ENCODE measurements around the gene KIF17. TPM values are rescaled to one million over a fixed set of nuclear protein-coding genes. Genes with fewer than 3 reads are reported as not detected.

The KIF17 gene
- polyA plus RNA-seq, 2 donors: 0.45 to 0.48 TPM

DNA sequence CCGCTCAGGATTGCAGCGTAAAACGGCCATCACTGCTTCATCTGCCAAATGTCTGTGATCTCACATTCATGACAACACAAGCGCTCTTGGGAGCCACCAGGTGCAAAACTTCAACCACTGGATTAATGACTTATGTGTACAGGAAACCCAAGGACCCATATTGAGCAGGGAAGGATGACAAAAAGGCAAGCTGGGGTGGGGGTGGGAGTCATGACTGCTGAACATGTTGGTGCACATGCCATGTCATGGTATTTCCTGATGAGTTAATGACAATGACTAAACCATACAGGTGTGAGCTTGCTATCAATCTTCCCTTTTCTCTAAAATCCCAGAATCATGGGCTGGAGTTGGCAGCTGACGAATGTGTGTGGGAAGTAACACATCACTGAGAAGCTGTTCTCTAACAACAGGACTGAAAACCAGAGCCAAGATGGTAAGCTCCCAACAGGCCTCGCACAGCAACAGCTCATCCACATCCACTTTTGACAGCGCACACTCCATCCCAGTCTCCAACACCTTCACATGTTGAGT, 17.8 kb upstream of the KIF17 start:
- Histone ChIP-seq H3K4me1 (ENCODE audit: control insufficient read depth in 2 of 2, insufficient read depth in 2 of 2, low read length in 1 of 2) (peaks cover 2 to 10% of the 10 kb centered on the region in 2 donors), H3K9me3 (ENCODE audit: control insufficient read depth in 2 of 2, insufficient read depth in 1 of 2, low read depth in 1 of 2, low read length in 1 of 2) (no peaks in the 10 kb centered on the region), H3K4me3 (ENCODE audit: low read depth in 1 of 2, low read length in 2 of 2) (no peak overlapping the region), H3K36me3 (ENCODE audit: control insufficient read depth in 2 of 2, insufficient read depth in 2 of 2, low read length in 1 of 2) (peaks cover 3 to 5% of the 10 kb centered on the region in 2 donors), H3K27ac (ENCODE audit: low read depth in 2 of 2, low read length in 1 of 2) (peak overlapping the region in 1 of 2 donors; percentile 71), H3K27me3 (ENCODE audit: control insufficient read depth in 1 of 2, insufficient read depth in 2 of 2, low read length in 2 of 2) (no peaks in the 10 kb centered on the region)
- WGBS, 2 donors: 54 to 69% methylated on average over 7 of the region's 7 CpGs

DNA sequence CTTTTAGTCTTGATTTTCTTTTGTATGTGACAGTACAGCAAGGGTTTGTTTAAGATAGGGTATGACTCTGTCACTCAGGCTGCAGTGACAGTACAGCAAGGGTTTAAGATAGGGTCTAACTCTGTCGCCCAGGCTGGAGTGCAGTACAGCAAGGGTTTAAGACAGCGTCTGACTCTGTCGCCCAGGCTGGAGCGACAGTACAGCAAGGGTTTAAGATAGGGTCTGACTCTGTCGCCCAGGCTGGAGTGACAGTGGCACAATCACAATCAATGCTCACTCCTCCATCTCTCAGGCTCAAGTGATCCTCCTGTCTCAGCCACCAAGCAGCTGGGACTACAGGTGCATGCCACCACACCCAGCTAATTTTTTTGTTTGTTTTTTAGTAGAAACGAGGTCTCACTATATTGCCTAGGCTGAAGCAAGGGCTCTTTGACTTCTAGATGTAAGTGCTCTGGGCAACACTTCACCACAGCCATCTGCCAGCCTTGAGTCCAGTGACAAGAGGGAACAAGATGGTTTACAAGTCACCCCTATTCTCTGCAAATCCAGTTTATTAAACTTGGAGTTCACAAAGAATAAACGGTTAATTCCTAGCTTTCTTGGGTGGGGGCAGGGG, 15.7 kb upstream of the KIF17 start:
- Histone ChIP-seq H3K27me3 (ENCODE audit: control insufficient read depth in 1 of 2, insufficient read depth in 2 of 2, low read length in 2 of 2) (peaks cover 0 to 3% of the 10 kb centered on the region in 2 donors), H3K27ac (ENCODE audit: low read depth in 2 of 2, low read length in 1 of 2) (peak overlapping the region; percentile 43 to 81), H3K36me3 (ENCODE audit: control insufficient read depth in 2 of 2, insufficient read depth in 2 of 2, low read length in 1 of 2) (peaks cover 3 to 5% of the 10 kb centered on the region in 2 donors), H3K4me1 (ENCODE audit: control insufficient read depth in 2 of 2, insufficient read depth in 2 of 2, low read length in 1 of 2) (peaks cover 2 to 10% of the 10 kb centered on the region in 2 donors), H3K4me3 (ENCODE audit: low read depth in 1 of 2, low read length in 2 of 2) (no peak overlapping the region), H3K9me3 (ENCODE audit: control insufficient read depth in 2 of 2, insufficient read depth in 1 of 2, low read depth in 1 of 2, low read length in 1 of 2) (no peaks in the 10 kb centered on the region)
- 17 to 25% methylated on average over 7 of the region's 7 CpGs for WGBS, 2 donors

DNA sequence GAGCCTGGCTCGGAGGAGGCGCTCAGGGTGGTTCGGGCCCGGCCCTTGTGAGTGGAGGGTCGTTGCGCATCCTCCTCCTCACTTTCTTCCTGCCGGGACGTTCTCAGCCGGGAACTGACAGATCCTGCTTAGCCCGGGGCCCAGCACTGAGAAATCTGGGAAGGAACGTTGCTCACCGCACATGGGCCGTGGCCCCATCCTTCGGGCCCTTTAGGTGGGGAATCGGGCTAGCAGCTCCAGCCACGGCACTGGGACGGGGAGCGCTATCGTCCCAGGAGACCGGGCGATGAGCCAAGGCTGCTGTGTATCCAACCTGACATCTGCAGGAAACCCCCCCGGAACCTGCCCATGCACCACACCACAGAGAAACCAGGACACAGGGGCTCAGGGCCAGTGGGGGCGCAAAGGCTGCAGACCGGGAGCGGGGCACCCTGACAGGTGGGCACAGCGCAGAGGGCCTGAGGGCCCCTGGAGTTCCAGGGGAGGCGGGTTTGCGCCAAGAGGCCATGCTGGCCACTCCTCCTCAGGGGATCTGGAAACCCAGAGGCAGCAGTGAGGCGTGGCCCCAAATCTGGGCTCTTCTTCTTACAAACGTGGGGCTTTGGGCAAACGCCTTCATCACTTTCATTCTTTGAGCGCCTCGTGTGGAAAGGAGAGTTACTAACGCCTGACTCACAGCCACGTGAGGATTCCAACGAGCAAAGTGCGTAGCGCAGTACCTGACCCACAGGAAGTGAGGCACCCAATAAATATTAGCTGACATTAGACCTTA, 15.0 kb upstream of the KIF17 start, which contains the start of gene SH2D5:
SH2D5 (minus strand) TSS at position 116 of the 772 bp plus-strand sequence. CDS start 4,659 bp downstream, outside the sequence.
- Histone ChIP-seq H3K4me1 (ENCODE audit: control insufficient read depth in 2 of 2, insufficient read depth in 2 of 2, low read length in 1 of 2) (peaks cover 2 to 10% of the 10 kb centered on the region in 2 donors), H3K9me3 (ENCODE audit: control insufficient read depth in 2 of 2, insufficient read depth in 1 of 2, low read depth in 1 of 2, low read length in 1 of 2) (no peaks in the 10 kb centered on the region), H3K36me3 (ENCODE audit: control insufficient read depth in 2 of 2, insufficient read depth in 2 of 2, low read length in 1 of 2) (peaks cover 2 to 3% of the 10 kb centered on the region in 2 donors), H3K27ac (ENCODE audit: low read depth in 2 of 2, low read length in 1 of 2) (peak within 1 kb of the TSS; percentile 43 to 81), H3K4me3 (ENCODE audit: low read depth in 1 of 2, low read length in 2 of 2) (peak within 1 kb of the TSS; percentile 38 to 53), H3K27me3 (ENCODE audit: control insufficient read depth in 1 of 2, insufficient read depth in 2 of 2, low read length in 2 of 2) (peaks cover 0 to 3% of the 10 kb centered on the region in 2 donors)
- 1% methylated on average over 38 of the region's 38 CpGs for whole genome bisulfite sequencing, 2 donors

DNA sequence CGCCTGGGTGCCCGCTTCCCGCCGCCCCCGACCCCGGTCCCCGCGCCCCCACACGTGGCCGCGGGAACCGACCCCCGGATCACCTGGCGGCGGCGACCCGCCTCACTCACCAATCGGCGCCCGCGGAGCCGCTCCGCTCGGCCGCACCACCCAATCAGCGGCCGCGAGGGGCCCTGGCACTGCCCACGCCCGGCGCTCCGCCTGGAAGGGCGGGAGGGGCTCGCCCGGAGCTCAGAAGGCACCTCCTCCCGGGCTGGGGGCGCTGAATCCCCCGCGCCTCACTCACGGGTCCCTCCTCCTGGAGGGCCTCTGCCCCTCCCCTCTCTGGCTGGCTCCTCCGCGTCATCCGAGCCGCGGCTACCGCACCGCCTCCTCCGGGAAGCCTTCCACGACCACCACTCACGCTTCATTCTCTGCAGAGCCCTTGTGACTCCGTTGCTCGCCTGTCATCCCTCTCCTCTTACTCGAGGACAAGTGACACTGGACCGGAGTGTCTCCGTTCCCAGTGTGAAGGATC, 14.3 kb upstream of the KIF17 start:
- H3K4me1 ChIP-seq (ENCODE audit: control insufficient read depth in 2 of 2, insufficient read depth in 2 of 2, low read length in 1 of 2): peaks cover 2 to 10% of the 10 kb centered on the region in 2 donors
- peaks cover 0 to 2% of the 10 kb centered on the region in 2 donors for H3K36me3 ChIP-seq (ENCODE audit: control insufficient read depth in 2 of 2, insufficient read depth in 2 of 2, low read length in 1 of 2)
- 0 to 1% methylated on average over 49 to 55 of the region's 55 CpGs for WGBS, 2 donors
- H3K4me3 ChIP-seq (ENCODE audit: low read depth in 1 of 2, low read length in 2 of 2): peak overlapping the region; percentile 38 to 53
- H3K9me3 ChIP-seq (ENCODE audit: control insufficient read depth in 2 of 2, insufficient read depth in 1 of 2, low read depth in 1 of 2, low read length in 1 of 2): no peaks in the 10 kb centered on the region
- peaks cover 0 to 3% of the 10 kb centered on the region in 2 donors for H3K27me3 ChIP-seq (ENCODE audit: control insufficient read depth in 1 of 2, insufficient read depth in 2 of 2, low read length in 2 of 2)
- H3K27ac ChIP-seq (ENCODE audit: low read depth in 2 of 2, low read length in 1 of 2): no peak overlapping the region

DNA sequence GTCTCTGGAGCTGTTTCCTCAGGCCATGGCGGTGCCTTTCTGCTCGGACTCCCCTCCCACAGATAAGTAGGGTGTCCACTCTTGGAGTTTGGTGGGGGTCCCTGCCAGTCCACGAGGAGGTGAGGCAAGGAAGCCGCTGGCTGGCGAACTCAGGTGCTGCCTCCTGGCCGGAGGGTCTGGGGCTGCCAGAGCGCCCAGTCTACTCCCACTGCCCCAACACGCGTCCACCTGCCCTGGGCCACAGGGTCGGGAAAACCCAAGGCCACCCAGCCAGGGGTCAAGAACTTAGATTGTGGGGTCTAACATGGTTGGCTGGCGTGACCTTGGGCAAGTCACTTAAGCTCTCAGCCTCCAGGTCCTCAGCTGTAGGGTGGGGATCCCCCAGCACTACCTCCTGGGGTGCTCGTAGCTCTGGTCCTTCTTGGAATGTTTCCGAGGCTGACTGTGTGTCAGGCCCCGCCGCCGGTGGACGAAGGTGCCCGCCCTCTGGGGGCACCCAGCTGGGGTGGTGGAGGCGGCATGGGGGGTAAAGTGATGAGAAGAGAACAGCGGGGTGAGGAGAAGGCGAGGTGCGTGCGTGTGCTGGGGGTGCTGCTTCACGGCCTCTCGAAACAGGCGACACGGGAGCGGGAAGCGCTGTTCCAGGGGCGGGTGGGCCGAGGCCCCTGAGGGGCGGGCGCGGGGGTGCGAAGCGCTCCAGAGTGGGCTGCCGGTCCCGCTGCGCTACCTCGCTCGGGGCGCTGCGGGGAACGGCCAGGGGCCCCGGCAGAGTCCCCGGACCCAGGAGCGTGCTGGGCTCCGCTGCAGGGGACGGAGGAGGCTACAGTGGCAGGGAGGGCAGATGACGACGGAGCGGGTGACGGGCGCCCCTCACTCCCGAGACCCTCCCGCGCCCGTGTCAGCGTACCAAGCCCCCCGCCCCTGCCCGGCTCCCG, 13.5 kb upstream of the KIF17 start:
- H3K9me3 ChIP-seq (ENCODE audit: control insufficient read depth in 2 of 2, insufficient read depth in 1 of 2, low read depth in 1 of 2, low read length in 1 of 2): no peaks in the 10 kb centered on the region
- WGBS, 2 donors: 15 to 25% methylated on average over 33 to 62 of the region's 62 CpGs
- H3K27me3 ChIP-seq (ENCODE audit: control insufficient read depth in 1 of 2, insufficient read depth in 2 of 2, low read length in 2 of 2): peaks cover 0 to 3% of the 10 kb centered on the region in 2 donors
- H3K36me3 ChIP-seq (ENCODE audit: control insufficient read depth in 2 of 2, insufficient read depth in 2 of 2, low read length in 1 of 2): no peaks in the 10 kb centered on the region
- H3K27ac ChIP-seq (ENCODE audit: low read depth in 2 of 2, low read length in 1 of 2): no peak overlapping the region
- H3K4me1 ChIP-seq (ENCODE audit: control insufficient read depth in 2 of 2, insufficient read depth in 2 of 2, low read length in 1 of 2): peaks cover 2 to 13% of the 10 kb centered on the region in 2 donors
- H3K4me3 ChIP-seq (ENCODE audit: low read depth in 1 of 2, low read length in 2 of 2): peak overlapping the region; percentile 38 to 53

DNA sequence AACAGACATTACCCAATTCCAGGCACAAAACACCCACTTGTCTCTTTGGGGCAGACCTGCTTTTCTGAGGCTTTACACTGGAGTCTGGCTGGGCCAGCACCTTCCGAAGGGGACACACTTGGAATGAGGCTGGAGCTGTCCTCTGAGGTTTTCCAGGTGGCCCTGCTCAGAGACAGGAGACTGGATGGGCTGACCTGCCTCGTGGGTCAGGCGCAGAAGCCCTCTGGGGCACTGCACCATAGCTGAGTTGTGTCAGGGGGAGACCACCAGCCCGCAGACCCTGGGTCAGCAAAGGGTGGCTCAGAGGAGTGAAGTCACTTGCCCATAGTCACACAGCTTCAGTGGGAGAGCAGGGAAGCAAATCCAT, 12.9 kb upstream of the KIF17 start:
- peaks cover 2 to 14% of the 10 kb centered on the region in 2 donors for H3K4me1 ChIP-seq (ENCODE audit: control insufficient read depth in 2 of 2, insufficient read depth in 2 of 2, low read length in 1 of 2)

DNA sequence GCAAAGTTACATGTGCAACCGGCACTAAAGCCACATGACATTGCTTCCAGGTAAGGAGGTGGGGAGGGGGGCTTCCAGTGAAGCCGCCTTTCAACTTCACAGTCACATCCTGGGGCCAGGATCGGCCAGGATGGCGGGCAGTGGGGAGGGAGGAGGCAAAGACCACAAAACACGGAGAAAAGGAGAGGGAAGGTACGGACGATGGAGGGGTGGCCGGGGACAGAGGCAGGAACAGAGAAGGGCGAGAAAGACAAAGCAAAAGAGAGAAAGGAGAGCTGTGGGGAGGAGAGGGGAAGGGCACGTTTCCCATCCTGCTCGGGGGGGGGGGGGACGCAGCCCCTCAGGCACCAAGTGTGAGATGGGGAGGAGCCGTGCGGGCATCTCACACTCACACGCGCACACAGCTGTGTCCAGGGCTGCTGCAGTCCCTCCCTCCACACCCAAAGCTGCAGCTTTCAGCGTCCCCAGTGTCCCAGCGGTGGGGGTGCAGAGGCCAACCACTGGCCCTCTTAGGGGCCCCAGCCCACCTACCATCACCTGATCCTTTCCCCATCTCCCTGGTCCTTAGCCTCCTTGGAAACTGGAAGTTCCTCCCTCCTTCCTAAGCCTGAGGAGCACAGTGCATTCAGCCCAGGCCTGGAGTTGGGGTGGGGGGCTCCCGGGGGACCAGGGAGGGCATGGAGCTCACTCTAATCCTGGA, 12.3 kb upstream of the KIF17 start:
- peaks cover 0 to 3% of the 10 kb centered on the region in 2 donors for H3K27me3 ChIP-seq (ENCODE audit: control insufficient read depth in 1 of 2, insufficient read depth in 2 of 2, low read length in 2 of 2)
- WGBS, 2 donors: 17 to 28% methylated on average over 18 to 19 of the region's 19 CpGs
- no peak overlapping the region for H3K4me3 ChIP-seq (ENCODE audit: low read depth in 1 of 2, low read length in 2 of 2)
- H3K4me1 ChIP-seq (ENCODE audit: control insufficient read depth in 2 of 2, insufficient read depth in 2 of 2, low read length in 1 of 2): peaks cover 2 to 14% of the 10 kb centered on the region in 2 donors
- no peak overlapping the region for H3K27ac ChIP-seq (ENCODE audit: low read depth in 2 of 2, low read length in 1 of 2)
- H3K9me3 ChIP-seq (ENCODE audit: control insufficient read depth in 2 of 2, insufficient read depth in 1 of 2, low read depth in 1 of 2, low read length in 1 of 2): peaks cover 0 to 3% of the 10 kb centered on the region in 2 donors
- H3K36me3 ChIP-seq (ENCODE audit: control insufficient read depth in 2 of 2, insufficient read depth in 2 of 2, low read length in 1 of 2): no peaks in the 10 kb centered on the region

More for the DNA sequence above, 12.9 kb upstream of the KIF17 start:
- peaks cover 0 to 2% of the 10 kb centered on the region in 2 donors for H3K9me3 ChIP-seq (ENCODE audit: control insufficient read depth in 2 of 2, insufficient read depth in 1 of 2, low read depth in 1 of 2, low read length in 1 of 2)
- no peak overlapping the region for H3K27ac ChIP-seq (ENCODE audit: low read depth in 2 of 2, low read length in 1 of 2)
- 44 to 46% methylated on average over 4 of the region's 4 CpGs for WGBS, 2 donors
- H3K36me3 ChIP-seq (ENCODE audit: control insufficient read depth in 2 of 2, insufficient read depth in 2 of 2, low read length in 1 of 2): no peaks in the 10 kb centered on the region
- H3K4me3 ChIP-seq (ENCODE audit: low read depth in 1 of 2, low read length in 2 of 2): no peak overlapping the region
- peaks cover 0 to 3% of the 10 kb centered on the region in 2 donors for H3K27me3 ChIP-seq (ENCODE audit: control insufficient read depth in 1 of 2, insufficient read depth in 2 of 2, low read length in 2 of 2)

DNA sequence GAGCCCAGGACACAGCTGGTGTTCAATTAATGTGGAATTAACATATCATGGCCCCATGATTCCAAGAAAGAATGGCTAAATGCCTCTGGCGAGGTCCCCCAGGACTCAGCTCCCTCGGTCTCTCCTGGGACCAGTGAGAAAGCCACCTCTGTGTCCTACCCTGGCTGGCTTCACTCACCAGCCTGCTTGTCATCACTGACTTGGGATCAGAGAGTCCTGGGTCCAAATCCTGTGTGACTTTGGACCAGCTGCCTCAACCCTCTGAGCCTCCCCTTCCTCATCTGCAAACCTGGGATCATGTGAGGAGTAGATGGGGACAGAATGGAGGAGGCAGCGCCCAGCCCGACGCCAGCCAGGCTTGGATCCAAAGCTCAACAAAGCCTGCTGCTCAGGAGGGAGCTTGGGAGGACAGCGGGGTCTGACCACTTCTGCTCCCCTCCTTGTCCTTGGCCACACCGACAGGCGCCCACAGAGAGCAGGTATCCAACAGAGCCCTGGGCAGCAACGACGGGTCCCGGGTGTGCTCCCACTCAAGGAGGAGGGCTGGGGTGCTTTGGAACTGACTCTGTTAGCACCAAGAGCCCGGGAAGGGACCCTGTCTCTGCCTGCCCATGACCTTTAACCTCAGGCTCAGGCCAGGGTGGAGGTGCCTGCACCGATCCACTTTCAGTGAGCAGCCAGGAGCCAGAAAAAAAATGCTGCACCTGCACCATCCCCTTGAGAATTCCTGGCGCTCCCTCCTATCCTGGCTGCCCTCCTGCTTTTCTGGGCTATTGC, 11.5 kb upstream of the KIF17 start:
- Histone ChIP-seq H3K4me3 (ENCODE audit: low read depth in 1 of 2, low read length in 2 of 2) (no peak overlapping the region), H3K36me3 (ENCODE audit: control insufficient read depth in 2 of 2, insufficient read depth in 2 of 2, low read length in 1 of 2) (no peaks in the 10 kb centered on the region), H3K27me3 (ENCODE audit: control insufficient read depth in 1 of 2, insufficient read depth in 2 of 2, low read length in 2 of 2) (peaks cover 0 to 3% of the 10 kb centered on the region in 2 donors), H3K27ac (ENCODE audit: low read depth in 2 of 2, low read length in 1 of 2) (no peak overlapping the region), H3K9me3 (ENCODE audit: control insufficient read depth in 2 of 2, insufficient read depth in 1 of 2, low read depth in 1 of 2, low read length in 1 of 2) (peaks cover 0 to 7% of the 10 kb centered on the region in 2 donors), H3K4me1 (ENCODE audit: control insufficient read depth in 2 of 2, insufficient read depth in 2 of 2, low read length in 1 of 2) (peaks cover 2 to 14% of the 10 kb centered on the region in 2 donors)
- WGBS, 2 donors: 44 to 61% methylated on average over 14 of the region's 14 CpGs

All from esophagus (tissue), 2 donors.